HCT116 (cell line): ENCODE data around the gene KLK11. TPM values are rescaled to one million over a fixed set of nuclear protein-coding genes. Genes with fewer than 3 reads are reported as not detected.
A peak's percentile ranks its signal among the peaks of the same experiment; 100 is the strongest.

Experiments
- ATAC-seq: fragments of 200-7000 bp; cut with Tn5 transposase; 2 replicates; pipeline ENCODE4 v1.9.1; 2020; ENCODE audit warnings: mild to moderate bottlenecking, moderate library complexity
- BruUV-seq: library from RNA; stranded (reverse); fragments of 400-500 nt; replicated peaks from 2 replicates; lab custom pipeline; 2021; lab: Mats Ljungman, UMichigan
- CTCF ChIA-PET: fragments of 300-600 bp; sonication (Branson Sonifier 250); formaldehyde crosslinking; loops from one replicate; lab custom pipeline; 2021; ENCODE audit warnings: antibody characterized with exemption; lab: Charles Lee
- POLR2A ChIA-PET: fragments of 300-600, 350-600 bp; sonication (Branson Sonifier 250); formaldehyde crosslinking; loops from one replicate; lab custom pipeline; 2021; ENCODE audit warnings: antibody characterized with exemption; lab: Charles Lee
- RAD21 ChIA-PET, 2 experiments: fragments of 300-600 bp; sonication (Branson Sonifier 250); formaldehyde crosslinking; loops; one replicate each; lab custom pipeline; 2023; ENCODE audit warnings: low total read pairs in 2 of 2; ENCODE audit not compliant: uncharacterized antibody in 2 of 2, unreplicated experiment in 2 of 2, low non-redundant PET in 1 of 2; lab: Charles Lee
- DNase-seq: peaks from one replicate; pipeline ENCODE4 v3.0.0-alpha.2; 2010; ENCODE audit warnings: low read depth, low spot score
- H2AFZ ChIP-seq: fragments of 200-600 bp; shearing (Covaris generic), sonication (generic); 2 replicates; pipeline ENCODE4 v1.6.1; 2017; ENCODE audit warnings: low read depth, mixed run types, mixed read lengths, antibody characterized with exemption, low read length; ENCODE audit not compliant: poor library complexity, severe bottlenecking
- H3K27ac ChIP-seq: 2 replicates; pipeline ENCODE4 v1.5.1; 2012; ENCODE audit warnings: low read depth, low read length
- H3K27me3 ChIP-seq: fragments of 200-600 bp; sonication (generic); 2 replicates; pipeline ENCODE4 v1.6.1; 2016; ENCODE audit warnings: mixed run types, low read length, mixed read lengths; ENCODE audit not compliant: insufficient read depth
- H3K36me3 ChIP-seq, 2 experiments: fragments of 200-500 bp in 1 of 2; fragments of 200-600 bp in 1 of 2; sonication (Bioruptor generic) in 1 of 2; sonication (generic) in 1 of 2; 2 replicates each; pipeline versions ENCODE4 v1.5.1 to v1.6.1; 2014 to 2016; ENCODE audit warnings: low read length in 2 of 2, inconsistent platforms in 1 of 2, mixed read lengths in 1 of 2, mixed run types in 1 of 2; ENCODE audit not compliant: insufficient read depth in 2 of 2, control insufficient read depth in 1 of 2
- H3K4me1 ChIP-seq, 2 experiments: fragments of 200-600 bp in 1 of 2; sonication (generic) in 1 of 2; 2 replicates each; pipeline versions ENCODE4 v1.5.1 to v1.6.1; 2012 to 2017; ENCODE audit warnings: low read length in 2 of 2, inconsistent platforms in 1 of 2, mild to moderate bottlenecking in 1 of 2, mixed read lengths in 1 of 2, mixed run types in 1 of 2, moderate library complexity in 1 of 2; ENCODE audit not compliant: insufficient read depth in 2 of 2, control insufficient read depth in 1 of 2
- H3K4me2 ChIP-seq: fragments of 200-600 bp; sonication (generic); 2 replicates; pipeline ENCODE4 v1.6.1; 2017; ENCODE audit warnings: mixed run types, low read length, mixed read lengths
- H3K4me3 ChIP-seq, 2 experiments: fragments of 200-600 bp in 1 of 2; sonication (generic) in 1 of 2; replicated peaks in 1 of 2; 2 replicates each; pipeline ENCODE4 v1.5.1; 2011 to 2016; ENCODE audit warnings: low read length in 2 of 2, control low read depth in 1 of 2, low read depth in 1 of 2, mild to moderate bottlenecking in 1 of 2, mixed read lengths in 1 of 2, mixed run types in 1 of 2
- H3K79me2 ChIP-seq: fragments of 200-600 bp; sonication (generic); 2 replicates; pipeline ENCODE4 v1.6.1; 2017; ENCODE audit warnings: mild to moderate bottlenecking, mixed run types, low read length, moderate library complexity, mixed read lengths; ENCODE audit not compliant: insufficient read depth
- H3K9ac ChIP-seq: fragments of 200-600 bp; sonication (generic); 2 replicates; pipeline ENCODE4 v1.6.1; 2016; ENCODE audit warnings: low read length, mixed read lengths
- H3K9me2 ChIP-seq: fragments of 200-600 bp; sonication (generic), shearing (Covaris generic); 2 replicates; pipeline ENCODE4 v1.6.1; 2017; ENCODE audit warnings: mixed run types, mild to moderate bottlenecking, moderate library complexity; ENCODE audit not compliant: insufficient read depth
- H3K9me3 ChIP-seq, 2 experiments: fragments of 200-500 bp in 1 of 2; fragments of 200-600 bp in 1 of 2; sonication (Bioruptor generic) in 1 of 2; sonication (generic) in 1 of 2; 2 replicates each; pipeline ENCODE4 v1.6.1; 2014 to 2017; ENCODE audit warnings: low read length in 2 of 2, mixed read lengths in 2 of 2, inconsistent platforms in 1 of 2, low read depth in 1 of 2, mild to moderate bottlenecking in 1 of 2, mixed run types in 1 of 2, moderate library complexity in 1 of 2; ENCODE audit not compliant: control insufficient read depth in 1 of 2, insufficient read depth in 1 of 2
- H4K20me1 ChIP-seq: fragments of 200-600 bp; sonication (generic), shearing (Covaris generic); 2 replicates; pipeline ENCODE4 v1.6.1; 2017; ENCODE audit warnings: mixed run types, mild to moderate bottlenecking, moderate library complexity; ENCODE audit not compliant: insufficient read depth
- CBX3 ChIP-seq: IDR thresholded peaks from 2 replicates; pipeline ENCODE4 v1.6.1; 2012; ENCODE audit warnings: low read depth
- ELF1 ChIP-seq: IDR thresholded peaks from 2 replicates; pipeline ENCODE4 v1.6.1; 2012; ENCODE audit warnings: low read depth, borderline replicate concordance
- JUND ChIP-seq: IDR thresholded peaks from 2 replicates; pipeline ENCODE4 v1.6.1; 2012
- POLR2AphosphoS5 ChIP-seq: IDR thresholded peaks from 2 replicates; pipeline ENCODE4 v1.6.1; 2011; ENCODE audit warnings: mild to moderate bottlenecking, low read depth, low read length, moderate library complexity
- SIN3A ChIP-seq: IDR thresholded peaks from 2 replicates; pipeline ENCODE4 v1.6.1; 2012; ENCODE audit warnings: low read depth
- YY1 ChIP-seq: IDR thresholded peaks from 2 replicates; pipeline ENCODE4 v1.6.1; 2011; ENCODE audit warnings: low read length, low read depth, moderate library complexity, mild to moderate bottlenecking; ENCODE audit not compliant: insufficient replicate concordance; ENCODE audit errors: extremely low read depth
- ZFX ChIP-seq: fragments of 450-650 bp; IDR thresholded peaks from 2 replicates; pipeline ENCODE4 v1.6.1; 2017
- intact Hi-C: fragments of 100-400 bp; cut with micrococcal nuclease; formaldehyde crosslinking; loops from 2 replicates; pipeline ENCODE4 v1.10.0; 2022
- total RNA-seq: library from RNA; stranded (reverse); gene quantifications from one replicate; pipeline ENCODE4 v1.2.1, GENCODE V29; 2021; ENCODE audit not compliant: unreplicated experiment
- TF ChIP-seq, protein P1 (sequence below): IDR thresholded peaks from 2 replicates; pipeline ENCODE4 v1.6.1; 2011; ENCODE audit warnings: mild to moderate bottlenecking, low read length, moderate library complexity; ENCODE audit not compliant: insufficient replicate concordance; ENCODE audit errors: extremely low read depth

Gene KLK11
- total RNA-seq, 1 experiment from 2014 or later: not detected

DNA sequence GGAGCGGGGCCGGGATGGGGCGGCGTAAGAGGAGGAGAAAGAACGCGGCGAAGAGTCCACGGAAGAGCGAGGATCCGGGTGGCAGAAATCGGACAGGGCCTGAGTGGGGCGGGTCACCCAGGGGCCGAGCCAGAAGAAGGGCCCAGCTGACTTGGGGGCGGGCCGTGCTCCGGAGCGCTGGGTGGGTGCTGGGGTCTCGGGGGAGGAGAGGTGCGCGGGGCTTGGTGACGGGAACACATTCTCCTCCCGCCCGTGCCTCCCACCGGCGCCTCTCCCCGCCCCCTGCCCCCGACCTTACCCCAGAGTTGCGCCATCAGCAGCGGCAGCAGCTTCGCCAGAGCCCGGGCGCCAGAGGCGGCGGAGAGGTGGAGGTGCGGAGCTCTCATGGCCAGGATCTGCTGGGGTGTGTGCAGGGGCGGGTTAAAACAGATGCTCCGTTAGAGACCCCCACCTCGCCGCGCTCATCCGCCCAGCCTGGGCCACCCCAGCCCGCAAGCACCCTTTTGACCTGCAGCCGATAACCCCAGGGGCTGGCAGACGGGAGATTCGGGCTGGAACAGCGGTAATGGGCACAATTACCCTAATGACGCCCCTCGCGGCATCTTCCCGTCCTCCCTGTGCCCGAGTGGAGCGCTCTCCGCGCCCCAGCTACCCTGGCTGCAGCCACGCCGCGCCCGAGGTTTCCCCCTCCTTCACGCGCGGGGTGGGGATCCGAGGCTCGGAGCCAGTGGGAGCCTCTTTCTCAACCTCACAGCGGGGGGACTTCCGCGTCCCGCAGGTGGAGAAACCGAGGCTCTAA is 7.5 kb downstream of the KLK11 start:
- POLR2A ChIA-PET: interaction anchor here (0.8 to 5.4 kb wide), 9 partner anchors 9 to 638 kb away, joined by 3 to 49 read pairs (median 5); partner anchors contain the start of genes KLK6 and KLK8
- Histone ChIP-seq H3K36me3 (no peaks in the 10 kb centered on the region), H3K4me1 (peaks cover 18 to 55% of the 10 kb centered on the region in 2 experiments), H4K20me1 (no peaks in the 10 kb centered on the region), H3K9me3 (no peaks in the 10 kb centered on the region), H3K9ac (peak overlapping the region; percentile 74), H3K4me3 (peak overlapping the region; percentile 60 to 73), H3K79me2 (no peaks in the 10 kb centered on the region), H3K27me3 (no peaks in the 10 kb centered on the region), H2AFZ (no peak overlapping the region), H3K27ac (peak overlapping the region; percentile 79), H3K9me2 (no peaks in the 10 kb centered on the region), H3K4me2 (peak overlapping the region; percentile 80)
- CTCF ChIA-PET: interaction anchor here (0.8 to 7.3 kb wide), 6 partner anchors 9 to 113 kb away, joined by 3 to 140 read pairs (median 34); partner anchors contain the start of gene KLK8
- DNase-seq (no peak), ATAC-seq (peak; percentile 49)
- TSS peak; percentile 54 for BruUV-seq
- intact Hi-C loops: no loop called here
- RAD21 ChIA-PET: interaction anchor here (0.6 to 1.5 kb wide), 5 partner anchors 50 to 354 kb away, joined by 3 to 14 read pairs (median 4); no protein-coding TSS in a partner anchor
- no peak for TF ChIP-seq SIN3A
- 0 out of 2 replicates have a peak, but pooled peaks have one; percentile 30 for TF ChIP-seq ZFX
- no peak for TF ChIP-seq ELF1
- peak; percentile 86 for TF ChIP-seq POLR2AphosphoS5
- peak; percentile 14 for TF ChIP-seq YY1
- TF ChIP-seq CBX3: no peak
- TF ChIP-seq JUND: no peak
- TF ChIP-seq, protein P1, sequence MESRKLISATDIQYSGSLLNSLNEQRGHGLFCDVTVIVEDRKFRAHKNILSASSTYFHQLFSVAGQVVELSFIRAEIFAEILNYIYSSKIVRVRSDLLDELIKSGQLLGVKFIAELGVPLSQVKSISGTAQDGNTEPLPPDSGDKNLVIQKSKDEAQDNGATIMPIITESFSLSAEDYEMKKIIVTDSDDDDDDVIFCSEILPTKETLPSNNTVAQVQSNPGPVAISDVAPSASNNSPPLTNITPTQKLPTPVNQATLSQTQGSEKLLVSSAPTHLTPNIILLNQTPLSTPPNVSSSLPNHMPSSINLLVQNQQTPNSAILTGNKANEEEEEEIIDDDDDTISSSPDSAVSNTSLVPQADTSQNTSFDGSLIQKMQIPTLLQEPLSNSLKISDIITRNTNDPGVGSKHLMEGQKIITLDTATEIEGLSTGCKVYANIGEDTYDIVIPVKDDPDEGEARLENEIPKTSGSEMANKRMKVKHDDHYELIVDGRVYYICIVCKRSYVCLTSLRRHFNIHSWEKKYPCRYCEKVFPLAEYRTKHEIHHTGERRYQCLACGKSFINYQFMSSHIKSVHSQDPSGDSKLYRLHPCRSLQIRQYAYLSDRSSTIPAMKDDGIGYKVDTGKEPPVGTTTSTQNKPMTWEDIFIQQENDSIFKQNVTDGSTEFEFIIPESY: no peak
